GM12873 (cell line): ENCODE results near the gene HK2.

Experiments used
- TF ChIP-seq, protein P1 (sequence below): IDR thresholded peaks from 2 replicates; pipeline ENCODE4 v1.5.1; 2012; ENCODE audit warnings: low read depth, mild to moderate bottlenecking, moderate library complexity, low read length, control low read depth; ENCODE audit not compliant: insufficient read depth; ENCODE audit errors: missing control alignments

Gene HK2

DNA sequence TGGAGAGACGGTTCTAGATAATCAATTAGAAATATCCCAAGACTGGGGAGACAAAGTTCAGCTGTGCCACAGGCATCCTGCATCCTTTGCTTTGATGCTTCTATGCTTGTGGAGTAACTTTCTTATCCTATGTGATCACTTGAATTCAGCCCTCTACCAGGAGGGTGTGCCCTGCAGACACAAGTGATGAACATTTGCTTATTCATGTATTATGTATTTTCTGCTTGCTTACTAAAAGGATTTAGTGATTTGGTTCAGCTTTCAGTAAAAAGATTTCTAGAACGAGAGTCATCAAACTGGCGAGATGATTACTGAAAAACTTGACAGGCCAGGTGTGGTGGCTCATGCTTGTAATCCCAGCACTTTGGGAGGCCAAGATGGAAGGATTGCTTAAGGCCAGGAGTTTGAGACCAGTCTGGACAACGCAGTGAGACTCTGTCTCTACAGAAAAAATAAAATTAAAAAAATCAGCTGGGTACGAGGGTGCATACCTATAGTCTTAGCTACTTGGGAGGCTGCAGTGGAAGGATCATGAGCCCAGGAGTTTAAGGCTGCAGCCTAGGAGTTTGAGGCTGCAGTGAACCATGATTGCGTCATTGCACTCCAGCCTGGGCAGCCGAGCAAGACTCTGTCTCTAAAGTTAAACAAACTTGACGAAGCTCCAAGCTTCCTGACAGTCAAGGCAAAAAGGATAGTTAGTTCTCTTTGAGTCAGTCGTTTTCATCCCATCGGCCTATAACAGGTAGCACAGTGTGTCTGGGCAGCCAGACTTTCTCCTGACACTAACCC lies 13.3 kb downstream of the HK2 start:
- TF ChIP-seq, protein P1, sequence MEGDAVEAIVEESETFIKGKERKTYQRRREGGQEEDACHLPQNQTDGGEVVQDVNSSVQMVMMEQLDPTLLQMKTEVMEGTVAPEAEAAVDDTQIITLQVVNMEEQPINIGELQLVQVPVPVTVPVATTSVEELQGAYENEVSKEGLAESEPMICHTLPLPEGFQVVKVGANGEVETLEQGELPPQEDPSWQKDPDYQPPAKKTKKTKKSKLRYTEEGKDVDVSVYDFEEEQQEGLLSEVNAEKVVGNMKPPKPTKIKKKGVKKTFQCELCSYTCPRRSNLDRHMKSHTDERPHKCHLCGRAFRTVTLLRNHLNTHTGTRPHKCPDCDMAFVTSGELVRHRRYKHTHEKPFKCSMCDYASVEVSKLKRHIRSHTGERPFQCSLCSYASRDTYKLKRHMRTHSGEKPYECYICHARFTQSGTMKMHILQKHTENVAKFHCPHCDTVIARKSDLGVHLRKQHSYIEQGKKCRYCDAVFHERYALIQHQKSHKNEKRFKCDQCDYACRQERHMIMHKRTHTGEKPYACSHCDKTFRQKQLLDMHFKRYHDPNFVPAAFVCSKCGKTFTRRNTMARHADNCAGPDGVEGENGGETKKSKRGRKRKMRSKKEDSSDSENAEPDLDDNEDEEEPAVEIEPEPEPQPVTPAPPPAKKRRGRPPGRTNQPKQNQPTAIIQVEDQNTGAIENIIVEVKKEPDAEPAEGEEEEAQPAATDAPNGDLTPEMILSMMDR = no peak

- TF ChIP-seq, protein P1 = no peak
Observed at GRCh38 chr2:74849228-74849892, 15.4 kb downstream of the HK2 start.

- TF ChIP-seq, protein P1 = no peak
Observed at GRCh38 chr2:74850496-74851190, 16.7 kb downstream of the HK2 start.

- TF ChIP-seq, protein P1 = no peak
Observed at GRCh38 chr2:74851191-74851566, 17.3 kb downstream of the HK2 start.

DNA sequence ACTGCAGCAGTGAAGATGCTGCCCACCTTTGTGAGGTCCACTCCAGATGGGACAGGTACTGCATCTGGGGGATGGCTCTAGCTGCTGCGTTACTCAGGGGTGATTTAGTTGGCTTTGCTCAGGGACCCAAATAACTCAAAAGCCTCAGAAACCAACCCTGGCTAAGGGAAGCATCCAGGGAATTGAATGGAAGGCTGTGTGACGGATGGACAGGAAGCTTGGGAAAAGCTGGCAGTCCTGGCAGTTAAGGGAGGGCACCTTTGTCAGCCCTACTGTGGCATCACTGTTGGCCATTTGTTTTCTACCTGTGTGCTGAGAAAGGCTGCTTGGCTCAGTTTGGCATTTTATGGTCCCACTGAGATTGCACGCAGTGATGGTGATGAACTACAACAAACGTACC lies 20.5 kb downstream of the HK2 start:
- TF ChIP-seq, protein P1 = no peak

- TF ChIP-seq, protein P1 = no peak
Observed at GRCh38 chr2:74856004-74856578, 22.2 kb downstream of the HK2 start.

DNA sequence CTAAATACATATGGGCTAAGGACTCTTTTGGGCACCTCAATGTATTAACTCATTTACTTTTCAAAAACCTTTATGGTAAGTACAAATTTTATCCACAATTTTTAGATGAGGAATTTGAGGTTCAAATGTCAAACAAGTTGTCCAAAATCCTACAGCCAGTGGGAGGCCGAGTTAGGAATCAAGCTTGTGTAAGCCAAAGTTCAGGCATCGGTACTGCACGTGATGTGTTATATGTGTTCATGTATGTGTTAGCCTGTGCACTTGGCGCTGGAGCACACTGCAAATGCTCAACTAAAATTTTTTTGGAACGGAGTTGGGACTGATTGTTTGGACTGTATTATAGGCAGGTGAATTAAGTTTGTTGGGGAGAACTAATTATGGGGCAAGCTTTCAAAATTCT lies 22.7 kb downstream of the HK2 start:
- TF ChIP-seq, protein P1 = no peak
